GM12878 (cell line): ENCODE results near the gene MBOAT2. TPM values are rescaled to one million over a fixed set of nuclear protein-coding genes. Genes with fewer than 3 reads are reported as not detected.

Experiments
- ATAC-seq: fragments of 200-7000 bp; cut with Tn5 transposase; 3 replicates; pipeline ENCODE4 v1.9.1; 2020; ENCODE audit warnings: mild to moderate bottlenecking, moderate library complexity
- BruUV-seq: library from RNA; stranded (reverse); fragments of 400-500 nt; replicated peaks from 2 replicates; lab custom pipeline; 2021; lab: Mats Ljungman, UMichigan
- CTCF ChIA-PET: fragments of 300-600 bp; sonication (Branson Sonifier 250); formaldehyde crosslinking; extraction: SDS; loops from one replicate; lab custom pipeline; 2021; ENCODE audit warnings: inconsistent platforms; lab: Yijun Ruan, JAX
- POLR2A ChIA-PET: fragments of 350-600 bp; formaldehyde crosslinking; extraction: SDS; loops from one replicate; lab custom pipeline; 2021; ENCODE audit warnings: inconsistent platforms; lab: Charles Lee
- RAD21 ChIA-PET: fragments of 300-600 bp; sonication (Branson Sonifier 250); formaldehyde crosslinking; loops from one replicate; lab custom pipeline; 2023; ENCODE audit warnings: antibody characterized with exemption; ENCODE audit not compliant: unreplicated experiment; lab: Charles Lee
- SMC1A ChIA-PET: fragments of 300-600 bp; sonication (Branson Sonifier 250); formaldehyde crosslinking; loops from one replicate; lab custom pipeline; 2023; ENCODE audit not compliant: unreplicated experiment, uncharacterized antibody; lab: Charles Lee
- DNase-seq: peaks from one replicate; pipeline ENCODE4 v3.0.0-alpha.2; 2011; ENCODE audit warnings: low read depth, low spot score
- FAIRE-seq: peaks from 3 replicates; lab custom pipeline; 2011; peaks lifted over from hg19 to GRCh38; lab: Jason Lieb, UNC
- H2AFZ ChIP-seq: 2 replicates; pipeline ENCODE4 v1.6.0; 2011; ENCODE audit warnings: low read depth, low read length, control low read depth; ENCODE audit not compliant: control insufficient read depth
- H3K27ac ChIP-seq: 2 replicates; pipeline ENCODE4 v1.5.1; 2011; ENCODE audit warnings: control low read depth; ENCODE audit not compliant: control insufficient read depth, insufficient read depth
- H3K27me3 ChIP-seq, 2 experiments: replicated peaks in 1 of 2; 2 replicates each; pipeline versions ENCODE4 v1.6.0 to v1.6.1; 2011; ENCODE audit warnings: low read length in 1 of 2; ENCODE audit not compliant: control insufficient read depth in 2 of 2, insufficient read depth in 2 of 2
- H3K36me3 ChIP-seq, 2 experiments: 2 replicates each; pipeline ENCODE4 v1.5.1; 2011; ENCODE audit warnings: low read length in 1 of 2; ENCODE audit not compliant: control insufficient read depth in 2 of 2, insufficient read depth in 2 of 2
- H3K4me1 ChIP-seq: 2 replicates; pipeline ENCODE4 v1.6.1; 2011; ENCODE audit warnings: mild to moderate bottlenecking, low read length, moderate library complexity, mixed read lengths; ENCODE audit not compliant: control insufficient read depth, insufficient read depth
- H3K4me2 ChIP-seq: 2 replicates; pipeline ENCODE4 v1.6.0; 2011; ENCODE audit warnings: control low read depth; ENCODE audit not compliant: control insufficient read depth, insufficient read depth
- H3K4me3 ChIP-seq: fragments of 200-600 bp; sonication (generic); 2 replicates; pipeline ENCODE4 v1.5.1; 2016
- H3K79me2 ChIP-seq: 2 replicates; pipeline ENCODE4 v1.6.0; 2011; ENCODE audit warnings: low read length; ENCODE audit not compliant: control insufficient read depth, insufficient read depth
- H3K9ac ChIP-seq: 2 replicates; pipeline ENCODE4 v1.8.0; 2011; ENCODE audit warnings: low read length, control low read depth, mixed read lengths; ENCODE audit not compliant: control insufficient read depth, insufficient read depth
- H3K9me3 ChIP-seq: replicated peaks from 3 replicates; pipeline ENCODE4 v1.5.1; 2011; ENCODE audit warnings: mild to moderate bottlenecking, low read length; ENCODE audit not compliant: control insufficient read depth, insufficient read depth
- H4K20me1 ChIP-seq: 2 replicates; pipeline ENCODE4 v1.6.0; 2011; ENCODE audit not compliant: control insufficient read depth, insufficient read depth
- ATF7 ChIP-seq: fragments of 450-650 bp; IDR thresholded peaks from 2 replicates; pipeline ENCODE4 v1.6.1; 2016; ENCODE audit warnings: low read depth, mild to moderate bottlenecking
- CTCF ChIP-seq, 3 experiments: IDR thresholded peaks in 2 of 3; conservative IDR thresholded peaks in 1 of 3; 2 replicates each; pipeline ENCODE4 v1.5.1; 2011; ENCODE audit warnings: low read depth in 3 of 3, low read length in 3 of 3, mild to moderate bottlenecking in 3 of 3, control low read depth in 2 of 3, moderate library complexity in 2 of 3, inconsistent platforms in 1 of 3, mixed read lengths in 1 of 3; ENCODE audit not compliant: control insufficient read depth in 2 of 3, insufficient read depth in 1 of 3; ENCODE audit errors: extremely low read depth in 1 of 3
- EED ChIP-seq: sonication (generic); IDR thresholded peaks from 2 replicates; pipeline ENCODE4 v1.6.1; 2016; ENCODE audit warnings: antibody characterized with exemption, low read depth
- IRF3 ChIP-seq: fragments of 450-650 bp; IDR thresholded peaks from 2 replicates; pipeline ENCODE4 v1.6.1; 2014; ENCODE audit warnings: mild to moderate bottlenecking
- KLF5 ChIP-seq: fragments of 450-650 bp; IDR thresholded peaks from 2 replicates; pipeline ENCODE4 v1.6.1; 2014; ENCODE audit warnings: mild to moderate bottlenecking; ENCODE audit not compliant: partially characterized antibody
- MEF2B ChIP-seq: fragments of 450-650 bp; IDR thresholded peaks from 2 replicates; pipeline ENCODE4 v1.6.1; 2018; ENCODE audit warnings: mild to moderate bottlenecking, moderate library complexity; ENCODE audit not compliant: partially characterized antibody, poor library complexity, severe bottlenecking
- NR2C2 ChIP-seq: IDR thresholded peaks from 2 replicates; pipeline ENCODE4 v1.6.1; 2011; ENCODE audit warnings: borderline replicate concordance, low read depth; ENCODE audit not compliant: control insufficient read depth, insufficient read length
- RAD21 ChIP-seq: IDR thresholded peaks from 2 replicates; pipeline ENCODE4 v1.6.1; 2011; ENCODE audit warnings: mild to moderate bottlenecking, low read depth, low read length, moderate library complexity; ENCODE audit not compliant: insufficient read depth
- SMC3 ChIP-seq: IDR thresholded peaks from 2 replicates; pipeline ENCODE4 v1.6.1; 2011; ENCODE audit warnings: low read length, improper control_type of control experiment, borderline replicate concordance
- TAF1 ChIP-seq: IDR thresholded peaks from 2 replicates; pipeline ENCODE4 v1.6.1; 2011; ENCODE audit warnings: mild to moderate bottlenecking, low read depth, low read length, borderline replicate concordance
- ZNF592 ChIP-seq: fragments of 450-650 bp; IDR thresholded peaks from 2 replicates; pipeline ENCODE4 v1.6.1; 2017; ENCODE audit warnings: mild to moderate bottlenecking, moderate library complexity
- WGBS: methylation state at CpG from one replicate; pipeline ENCODE4 v1.1.6; 2016; ENCODE audit warnings: low lambda C conversion rate; ENCODE audit not compliant: insufficient replicate concordance, insufficient coverage; ENCODE audit errors: missing lambda C conversion rate; 5-methylcytosine and 5-hydroxymethylcytosine counted together
- in situ Hi-C: fragments of 300-500 bp; cut with MboI; formaldehyde crosslinking; loops from 9 replicates; pipeline ENCODE4 v1.14.3; 2018; ENCODE audit warnings: mixed read lengths
- intact Hi-C: fragments of 100-400 bp; cut with micrococcal nuclease; formaldehyde crosslinking; loops from one replicate; pipeline ENCODE4 v1.14.2; 2022; ENCODE audit not compliant: unreplicated experiment
- polyA plus RNA-seq, 11 experiments: library from polyadenylated mRNA; depleted of rRNA in 4 of 11; unstranded in 6 of 11; stranded (reverse) in 5 of 11; fragments of >200 nt; fragmentation: Nextera tagmentation in 4 of 11; fragmentation: Illumina TruSeq in 1 of 11; extraction: Ambion mirVana in 4 of 11; extraction: Trizol in 1 of 11; gene quantifications; 1 replicate in 1 of 11; 2 replicates in 10 of 11; pipeline versions ENCODE4 v1.2.1 to v1.2.3, GENCODE V29; 2011 to 2016; ENCODE audit warnings: inconsistent platforms in 2 of 11, missing spikeins in 2 of 11, low read depth in 1 of 11
- total RNA-seq, 4 experiments: library from RNA; depleted of rRNA in 3 of 4; stranded (reverse); fragments of >200 nt in 3 of 4; fragmentation: Illumina TruSeq in 1 of 4; extraction: Trizol in 1 of 4; gene quantifications; 2 replicates each; pipeline versions ENCODE4 v1.2.1 to v1.2.3, GENCODE V29; 2013 to 2021

MBOAT2 gene
- total and polyA plus RNA-seq, 10 of the 15 experiments (the other 5 are each of a cell fraction or from before 2014, with no cell fraction given), result 0.08 to 40.6 (median 1.8) TPM

GRCh38 chr2:8872821-8873432, 130.6 kb downstream of the MBOAT2 start:
- POLR2A ChIA-PET, result no interaction called here
- in situ Hi-C loops (loop anchor here (5.0 kb wide), 1 partner anchor 264 kb away; no protein-coding TSS in a partner anchor), intact Hi-C loops (loop anchor here (1.0 to 5.0 kb wide), 4 partner anchors 114 to 266 kb away; partner anchors contain the start of gene MBOAT2)
- peak; percentile 17 for DNase-seq
- H3K4me1 ChIP-seq, result peaks cover 10% of the 10 kb centered on the region; the same call in 1 of the 2 replicates
- SMC1A ChIA-PET, result interaction anchor here (0.7 to 3.4 kb wide), 27 partner anchors 12 to 1271 kb away, joined by 3 to 30 read pairs (median 4); partner anchors contain the start of gene MBOAT2
- CTCF ChIA-PET, result interaction anchor here (0.6 to 5.4 kb wide), 32 partner anchors 9 to 782 kb away, joined by 3 to 98 read pairs (median 3); no protein-coding TSS in a partner anchor
- no TSS peak for BruUV-seq
- RAD21 ChIA-PET, result interaction anchor here (0.6 to 2.8 kb wide), 21 partner anchors 9 to 271 kb away, joined by 3 to 27 read pairs (median 3); no protein-coding TSS in a partner anchor
- no peak for FAIRE-seq
- TF ChIP-seq NR2C2 (no peak), SMC3 (peak; percentile 70; the same call in 1 of the 2 replicates), CTCF (IDR thresholded peaks at IDR 0.05 in 2 of 3, conservative IDR thresholded peaks at IDR 0.05 in 1 of 3; ENCODE audit: control insufficient read depth in 2 of 3, extremely low read depth in 1 of 3, insufficient read depth in 1 of 3, low read depth in 3 of 3, low read length in 3 of 3) (peak; percentile 54 to 62 (median 61)), KLF5 (no peak), RAD21 (peak; percentile 65), ATF7 (peak; percentile 40; the same call in 1 of the 2 replicates), ZNF592 (no peak), EED (no peak), TAF1 (no peak), MEF2B (no peak), IRF3 (no peak)
- H4K20me1 ChIP-seq, result no peaks in the 10 kb centered on the region
- peak; percentile 80 for ATAC-seq
- H3K27ac ChIP-seq, result no peak overlapping the region
- 38% methylated on average over 11 of the region's 11 CpGs for WGBS
- no peak overlapping the region for H3K9ac ChIP-seq
- H3K4me2 ChIP-seq, result no peak overlapping the region; the same call in 1 of the 2 replicates
- H3K4me3 ChIP-seq, result no peak overlapping the region
- H3K9me3 ChIP-seq, result no peaks in the 10 kb centered on the region
- H3K27me3 ChIP-seq, result no peaks in the 10 kb centered on the region
- no peak overlapping the region for H2AFZ ChIP-seq
- H3K36me3 ChIP-seq, result no peaks in the 10 kb centered on the region
- no peaks in the 10 kb centered on the region for H3K79me2 ChIP-seq
